ENCODE data around the gene PRR35.

- no peak for TF ChIP-seq CTCF (IDR thresholded peaks at IDR 0.05)
- TF ChIP-seq POLR2AphosphoS5 (IDR thresholded peaks at IDR 0.05): no peak
- no peak for TF ChIP-seq POLR2A (IDR thresholded peaks at IDR 0.05)
Observed at GRCh38 chr16:569445-570254, 9.5 kb downstream of the PRR35 start, which contains the start of gene PIGQ.

All from stomach (tissue), 4 donors.